Activated naive CD4-positive, alpha-beta T cell (primary cell): ENCODE measurements around the gene SAMD4A.

Experiments used
- DNase-seq, 4 experiments: peaks; one replicate each; lab custom pipeline; 2025; lab: John Stamatoyannopoulos, UW

The SAMD4A gene

GRCh38 chr14:54633076-54633475 lies 66.1 kb downstream of the SAMD4A start:
- DNase-seq, result no peak

GRCh38 chr14:54637270-54638134 lies 70.6 kb downstream of the SAMD4A start:
- no peak for DNase-seq

- no peak for DNase-seq
Observed at GRCh38 chr14:54638135-54638446, 71.2 kb downstream of the SAMD4A start.

- DNase-seq, result no peak
Observed at GRCh38 chr14:54639611-54640010, 72.7 kb downstream of the SAMD4A start.

GRCh38 chr14:54640506-54640905 lies 73.6 kb downstream of the SAMD4A start:
- DNase-seq, result no peak

- DNase-seq, result no peak
Observed at GRCh38 chr14:54642121-54642520, 75.2 kb downstream of the SAMD4A start.

- DNase-seq, result no peak
Observed at GRCh38 chr14:54642801-54643695, 76.1 kb downstream of the SAMD4A start.

GRCh38 chr14:54643696-54644176 lies 76.8 kb downstream of the SAMD4A start:
- DNase-seq, result no peak

- DNase-seq, result no peak
Observed at GRCh38 chr14:54645639-54646038, 78.7 kb downstream of the SAMD4A start.

GRCh38 chr14:54646626-54647025 lies 79.7 kb downstream of the SAMD4A start:
- DNase-seq, result no peak

GRCh38 chr14:54647378-54647777 lies 80.5 kb downstream of the SAMD4A start:
- no peak for DNase-seq

- DNase-seq, result no peak
Observed at GRCh38 chr14:54649056-54649455, 82.1 kb downstream of the SAMD4A start.

GRCh38 chr14:54650331-54650958 lies 83.5 kb downstream of the SAMD4A start:
- DNase-seq, result no peak

GRCh38 chr14:54650959-54651351 lies 84.0 kb downstream of the SAMD4A start:
- no peak for DNase-seq

- DNase-seq, result no peak
Observed at GRCh38 chr14:54651649-54652048, 84.7 kb downstream of the SAMD4A start.

GRCh38 chr14:54652188-54652587 lies 85.3 kb downstream of the SAMD4A start:
- no peak for DNase-seq

- DNase-seq, result no peak
Observed at GRCh38 chr14:54652605-54653052, 85.7 kb downstream of the SAMD4A start.

- DNase-seq, result no peak
Observed at GRCh38 chr14:54653712-54654469, 87.0 kb downstream of the SAMD4A start.

- DNase-seq, result no peak
Observed at GRCh38 chr14:54654605-54655004, 87.7 kb downstream of the SAMD4A start.

- DNase-seq, result no peak
Observed at GRCh38 chr14:54658836-54659235, 91.9 kb downstream of the SAMD4A start.

- DNase-seq, result no peak
Observed at GRCh38 chr14:54659365-54659764, 92.4 kb downstream of the SAMD4A start.
